Tracheal epithelial cell (primary cell): ENCODE data around the gene KATNA1. TPM values are rescaled to one million over a fixed set of nuclear protein-coding genes. Genes with fewer than 3 reads are reported as not detected.

Experiments used
- total RNA-seq: library from RNA; depleted of rRNA; stranded (reverse); fragments of >200 nt; gene quantifications from 2 replicates; pipeline ENCODE4 v1.2.1, GENCODE V29; 2014

Gene KATNA1
- total RNA-seq = 17.5 and 27.5 TPM in 2 replicates

DNA sequence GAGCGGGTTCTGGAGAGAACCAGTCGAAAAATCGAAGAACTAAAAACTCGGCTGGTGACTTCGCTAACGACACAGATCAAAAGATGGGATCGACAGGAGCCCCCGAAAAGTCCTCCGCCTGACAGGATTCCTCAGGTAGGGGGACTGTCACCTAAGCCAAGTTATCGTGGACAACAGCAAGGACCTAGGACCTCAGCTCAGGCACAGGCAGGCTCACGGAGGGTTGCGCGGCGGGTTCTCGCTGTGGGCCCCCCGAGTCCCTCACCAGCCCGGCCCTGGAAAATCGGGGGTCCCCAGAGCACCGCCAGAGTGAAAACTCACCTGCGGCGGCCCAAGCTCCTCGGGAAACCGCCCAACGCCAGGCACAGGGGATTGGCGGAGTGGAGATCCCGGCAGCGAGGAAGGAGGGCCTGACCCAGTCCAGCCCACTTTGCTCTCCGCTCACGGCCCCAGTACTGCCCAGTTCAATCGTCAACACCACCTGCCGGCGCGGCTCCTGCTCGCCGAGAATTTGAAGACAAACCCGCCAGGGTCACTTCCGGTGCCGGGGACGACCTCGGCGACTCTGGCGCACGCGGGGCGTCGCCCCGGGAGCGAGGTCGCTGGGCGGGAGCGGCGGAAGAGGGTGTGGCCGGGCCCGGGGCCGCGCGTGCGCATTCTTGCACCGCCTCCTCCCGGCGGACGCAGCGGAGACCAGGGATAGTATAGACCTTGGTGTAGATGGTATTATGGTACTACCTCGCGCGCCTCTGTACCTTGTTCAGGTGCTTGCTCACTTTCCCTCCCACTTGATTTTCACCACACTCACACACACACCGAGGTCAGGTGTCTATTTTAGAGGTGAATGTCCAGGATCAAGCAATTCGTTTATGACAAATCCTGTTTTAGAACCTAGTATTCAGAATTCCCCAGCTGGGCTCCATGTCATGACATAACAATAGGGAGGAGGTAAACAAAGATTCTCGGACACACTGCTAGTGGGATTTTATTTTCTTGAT, at the start of gene KATNA1:
Gene KATNA1 (minus strand): TSS at position 567 of the 998 bp plus-strand sequence. CDS start 10,167 bp downstream, outside the sequence.

GRCh38 chr6:149565527-149566409, 82.7 kb downstream of the KATNA1 start, which contains the start of gene GINM1:
Gene GINM1 (plus strand): TSS chr6:149566375. CDS start chr6:149566415, 40 bp downstream.

GRCh38 chr6:149545754-149546471, 102.6 kb downstream of the KATNA1 start, which contains the start of gene PPIL4:
Gene PPIL4 (minus strand): TSS chr6:149546043. CDS start chr6:149546005, 38 bp downstream.

Other genes starting within 250 kb of the KATNA1 start
- gene SUMO4, start 248.5 kb downstream of the KATNA1 start, total RNA-seq = under 0.01 and 0.24 TPM in 2 replicates
- under 0.01 TPM in 1 of 2 replicates, not detected in the other for gene ZC3H12D, start 163.7 kb downstream of the KATNA1 start, total RNA-seq
- 21.2 and 21.5 TPM in 2 replicates for gene PPIL4, start 102.7 kb downstream of the KATNA1 start, total RNA-seq
- gene GINM1, start 82.3 kb downstream of the KATNA1 start, total RNA-seq = 33.0 and 45.8 TPM in 2 replicates
- gene LATS1, start 69.4 kb upstream of the KATNA1 start, total RNA-seq = 7.2 and 12.4 TPM in 2 replicates
- 19.0 and 19.6 TPM in 2 replicates for gene NUP43, start 97.8 kb upstream of the KATNA1 start, total RNA-seq
- 129 and 183 TPM in 2 replicates for gene PCMT1, start 101.0 kb upstream of the KATNA1 start, total RNA-seq
- gene LRP11, start 215.6 kb upstream of the KATNA1 start, total RNA-seq = 160 and 262 TPM in 2 replicates
- gene RAET1E, start 249.4 kb upstream of the KATNA1 start, total RNA-seq = 6.0 and 16.4 TPM in 2 replicates